PC-3 (cell line): Measurements from ENCODE around the gene UTP3. TPM values are rescaled to one million over a fixed set of nuclear protein-coding genes. Genes with fewer than 3 reads are reported as not detected.
A peak's percentile ranks its signal among the peaks of the same experiment; 100 is the strongest.

Experiments used
- ATAC-seq: fragments of 200-7000 bp; cut with Tn5 transposase; 2 replicates; pipeline ENCODE4 v1.9.1; 2020; ENCODE audit warnings: mild to moderate bottlenecking, moderate library complexity
- BruUV-seq: library from RNA; stranded (reverse); fragments of 400-500 nt; replicated peaks from 2 replicates; lab custom pipeline; 2021; lab: Mats Ljungman, UMichigan
- CTCF ChIA-PET: fragments of 300-600 bp; sonication (Branson Sonifier 250); formaldehyde crosslinking; loops from one replicate; lab custom pipeline; 2022; ENCODE audit warnings: antibody characterized with exemption; lab: Charles Lee
- POLR2A ChIA-PET: fragments of 300-600 bp; sonication (Branson Sonifier 250); formaldehyde crosslinking; loops from one replicate; lab custom pipeline; 2022; ENCODE audit warnings: antibody characterized with exemption; ENCODE audit not compliant: unreplicated experiment; lab: Charles Lee
- DNase-seq: peaks from one replicate; pipeline ENCODE4 v3.0.0-alpha.2; 2015
- H2AFZ ChIP-seq: fragments of 300-600 bp; sonication (generic); 2 replicates; pipeline ENCODE4 v1.6.0; 2016; ENCODE audit warnings: antibody characterized with exemption, low read length
- H3F3A ChIP-seq: fragments of 300-600 bp; sonication (generic); one replicate; pipeline ENCODE4 v1.6.0; 2017; ENCODE audit warnings: antibody characterized with exemption, low read length, control low read depth, mild to moderate bottlenecking; ENCODE audit not compliant: unreplicated experiment
- H3K27ac ChIP-seq: fragments of 300-600 bp; sonication (generic); 2 replicates; pipeline ENCODE4 v1.5.1; 2016; ENCODE audit warnings: mild to moderate bottlenecking, low read length
- H3K27me3 ChIP-seq: fragments of 300-600 bp; sonication (generic); 2 replicates; pipeline ENCODE4 v1.6.1; 2016; ENCODE audit warnings: low read length, mixed read lengths
- H3K36me3 ChIP-seq: fragments of 300-600 bp; sonication (generic); 2 replicates; pipeline ENCODE4 v1.6.1; 2016; ENCODE audit warnings: low read depth, mixed run types, low read length, mixed read lengths
- H3K4me1 ChIP-seq: fragments of 300-600 bp; sonication (generic); 2 replicates; pipeline ENCODE4 v1.5.1; 2016; ENCODE audit warnings: low read length; ENCODE audit not compliant: insufficient read depth
- H3K4me2 ChIP-seq: fragments of 300-600 bp; sonication (generic); 2 replicates; pipeline ENCODE4 v1.6.0; 2016; ENCODE audit warnings: low read length
- H3K4me3 ChIP-seq: fragments of 300-600 bp; sonication (generic); 2 replicates; pipeline ENCODE4 v1.5.1; 2016; ENCODE audit warnings: mild to moderate bottlenecking, low read length, mixed read lengths
- H3K79me2 ChIP-seq: fragments of 300-600 bp; sonication (generic); 2 replicates; pipeline ENCODE4 v1.6.1; 2017; ENCODE audit warnings: low read length, mixed read lengths
- H3K9ac ChIP-seq: fragments of 300-600 bp; sonication (generic); 2 replicates; pipeline ENCODE4 v1.6.0; 2016; ENCODE audit warnings: mild to moderate bottlenecking, low read length
- H3K9me2 ChIP-seq: fragments of 300-600 bp; sonication (generic); replicated peaks from 2 replicates; pipeline ENCODE4 v1.6.1; 2016; ENCODE audit warnings: mixed run types, low read length, mixed read lengths
- H3K9me3 ChIP-seq: fragments of 300-600 bp; sonication (generic); 2 replicates; pipeline ENCODE4 v1.6.1; 2016; ENCODE audit warnings: low read length, mixed read lengths
- H4K20me1 ChIP-seq: fragments of 300-600 bp; sonication (generic); 2 replicates; pipeline ENCODE4 v1.6.1; 2016; ENCODE audit warnings: low read length, mixed read lengths
- CTCF ChIP-seq: fragments of 300-600 bp; sonication (generic); conservative IDR thresholded peaks from 2 replicates; pipeline ENCODE4 v1.5.1; 2017; ENCODE audit warnings: antibody characterized with exemption, low read depth, mild to moderate bottlenecking, low read length
- EZH2 ChIP-seq: fragments of 300-600 bp; sonication (generic); IDR thresholded peaks from one replicate; pipeline ENCODE4 v1.6.1; 2017; ENCODE audit warnings: antibody characterized with exemption, mild to moderate bottlenecking, low read length; ENCODE audit not compliant: unreplicated experiment
- EZH2phosphoT487 ChIP-seq: fragments of 300-600 bp; sonication (generic); IDR thresholded peaks from 2 replicates; pipeline ENCODE4 v1.6.1; 2018; ENCODE audit warnings: mild to moderate bottlenecking, antibody characterized with exemption, low read length, borderline replicate concordance
- intact Hi-C: fragments of 100-400 bp; cut with micrococcal nuclease; formaldehyde crosslinking; loops from 2 replicates; pipeline ENCODE4 v1.9.0; 2023
- total RNA-seq: library from RNA; depleted of rRNA; stranded (reverse); fragments of >200 nt; gene quantifications from 2 replicates; pipeline ENCODE4 v1.2.3, GENCODE V29; 2014

The UTP3 gene
- total RNA-seq, 1 experiment from 2014 or later: 27.8 TPM

- peaks cover 19% of the 10 kb centered on the region for H3K4me1 ChIP-seq
- ChIA-PET POLR2A (interaction anchor here (0.6 kb wide), 1 partner anchor 292 kb away, joined by 3 read pairs; no protein-coding TSS in a partner anchor), CTCF (no interaction called here)
- no peaks in the 10 kb centered on the region for H3F3A ChIP-seq
- H3K9me2 ChIP-seq: no peaks in the 10 kb centered on the region
- intact Hi-C loops: no loop called here
- no peaks in the 10 kb centered on the region for H3K9me3 ChIP-seq
- H3K27ac ChIP-seq: no peak overlapping the region
- H3K4me2 ChIP-seq: no peak overlapping the region
- no peaks in the 10 kb centered on the region for H3K27me3 ChIP-seq
- no TSS peak for BruUV-seq
- DNase-seq (peak; percentile 79), ATAC-seq (peak; percentile 93)
- no peaks in the 10 kb centered on the region for H3K36me3 ChIP-seq
- H2AFZ ChIP-seq: no peak overlapping the region
- TF ChIP-seq EZH2phosphoT487 (no peak), CTCF (no peak), EZH2 (no peak)
- H3K4me3 ChIP-seq: no peak overlapping the region
- no peak overlapping the region for H3K9ac ChIP-seq
- no peaks in the 10 kb centered on the region for H4K20me1 ChIP-seq
- H3K79me2 ChIP-seq: no peaks in the 10 kb centered on the region
Observed at GRCh38 chr4:70670332-70671014, 17.9 kb upstream of the UTP3 start.

- Histone ChIP-seq H3K4me2 (no peak overlapping the region), H4K20me1 (no peaks in the 10 kb centered on the region), H2AFZ (no peak overlapping the region), H3K27ac (no peak overlapping the region), H3K4me1 (peaks cover 15% of the 10 kb centered on the region), H3K9ac (no peak overlapping the region), H3K36me3 (no peaks in the 10 kb centered on the region), H3K27me3 (no peaks in the 10 kb centered on the region), H3K79me2 (no peaks in the 10 kb centered on the region), H3K9me3 (no peaks in the 10 kb centered on the region), H3K9me2 (no peaks in the 10 kb centered on the region), H3F3A (no peaks in the 10 kb centered on the region), H3K4me3 (no peak overlapping the region)
- TF ChIP-seq EZH2phosphoT487: no peak
- TF ChIP-seq CTCF: no peak
- no peak for TF ChIP-seq EZH2
- no peak for ATAC-seq
- BruUV-seq: no TSS peak
- POLR2A ChIA-PET: no interaction called here
- DNase-seq: no peak
- CTCF ChIA-PET: no interaction called here
- intact Hi-C loops: no loop called here
Observed at GRCh38 chr4:70671091-70671490, 17.2 kb upstream of the UTP3 start.

- CTCF ChIA-PET: no interaction called here
- BruUV-seq: no TSS peak
- H3K79me2 ChIP-seq: no peaks in the 10 kb centered on the region
- H3K9ac ChIP-seq: no peak overlapping the region
- H3K4me1 ChIP-seq: peaks cover 20% of the 10 kb centered on the region
- DNase-seq: no peak
- H3K36me3 ChIP-seq: no peaks in the 10 kb centered on the region
- H3K9me2 ChIP-seq: no peaks in the 10 kb centered on the region
- POLR2A ChIA-PET: no interaction called here
- H2AFZ ChIP-seq: no peak overlapping the region
- no peaks in the 10 kb centered on the region for H3F3A ChIP-seq
- TF ChIP-seq EZH2phosphoT487 (no peak), CTCF (no peak), EZH2 (no peak)
- no peak overlapping the region for H3K4me2 ChIP-seq
- H3K27me3 ChIP-seq: no peaks in the 10 kb centered on the region
- no peaks in the 10 kb centered on the region for H3K9me3 ChIP-seq
- no peak overlapping the region for H3K27ac ChIP-seq
- intact Hi-C loops: no loop called here
- no peak overlapping the region for H3K4me3 ChIP-seq
- ATAC-seq: no peak
- no peaks in the 10 kb centered on the region for H4K20me1 ChIP-seq
Observed at GRCh38 chr4:70674191-70674590, 14.1 kb upstream of the UTP3 start.
